DLD1 (cell line): ENCODE measurements around the gene STAB2.
"Not testable (repeated sequence)": the region's sequence is repeated elsewhere in the genome, so short reads cannot be mapped to it uniquely, and the experiment has no call there.

Experiments used
- in situ Hi-C: cut with HindIII; loops from 2 replicates; pipeline ENCODE4 v1.10.0; 2017; ENCODE audit warnings: low sequenced_read_pairs

Gene STAB2

DNA sequence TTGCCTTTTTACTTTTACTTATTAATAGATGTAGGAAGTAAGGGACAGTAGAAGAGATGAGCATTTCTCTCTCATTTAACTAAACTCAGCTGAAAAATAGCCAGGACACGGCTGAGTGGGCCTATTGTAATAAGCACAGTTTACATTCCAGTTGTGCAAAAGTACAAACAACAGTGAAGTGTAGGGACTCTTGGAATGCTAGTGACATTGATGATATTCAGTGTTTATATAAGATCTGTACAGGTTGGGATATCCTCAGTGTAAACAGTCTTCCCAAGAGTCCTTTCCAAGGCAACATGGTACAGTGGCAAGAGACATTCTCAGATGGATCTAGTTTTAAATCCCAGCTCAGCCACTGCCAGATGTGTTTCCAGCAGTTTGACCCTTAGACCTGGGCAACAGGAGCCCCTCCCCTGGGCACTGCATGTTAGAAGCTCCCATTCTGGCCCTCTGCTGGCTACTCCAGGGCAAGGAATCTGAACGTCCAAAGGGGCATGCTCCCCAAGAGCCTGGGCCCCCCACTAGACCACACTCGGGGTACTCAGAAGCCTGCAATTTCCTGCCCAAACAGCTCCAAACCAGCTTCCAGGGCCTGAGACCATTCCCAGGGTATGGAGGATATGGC lies 55.3 kb downstream of the STAB2 start:
- in situ Hi-C loops = no loop called here

GRCh38 chr12:103645202-103645601 lies 58.1 kb downstream of the STAB2 start:
- in situ Hi-C loops = no loop called here

- in situ Hi-C loops = no loop called here
Observed at GRCh38 chr12:103647267-103647666, 60.2 kb downstream of the STAB2 start.

GRCh38 chr12:103652808-103653207 lies 65.7 kb downstream of the STAB2 start:
- in situ Hi-C loops = no loop called here

DNA sequence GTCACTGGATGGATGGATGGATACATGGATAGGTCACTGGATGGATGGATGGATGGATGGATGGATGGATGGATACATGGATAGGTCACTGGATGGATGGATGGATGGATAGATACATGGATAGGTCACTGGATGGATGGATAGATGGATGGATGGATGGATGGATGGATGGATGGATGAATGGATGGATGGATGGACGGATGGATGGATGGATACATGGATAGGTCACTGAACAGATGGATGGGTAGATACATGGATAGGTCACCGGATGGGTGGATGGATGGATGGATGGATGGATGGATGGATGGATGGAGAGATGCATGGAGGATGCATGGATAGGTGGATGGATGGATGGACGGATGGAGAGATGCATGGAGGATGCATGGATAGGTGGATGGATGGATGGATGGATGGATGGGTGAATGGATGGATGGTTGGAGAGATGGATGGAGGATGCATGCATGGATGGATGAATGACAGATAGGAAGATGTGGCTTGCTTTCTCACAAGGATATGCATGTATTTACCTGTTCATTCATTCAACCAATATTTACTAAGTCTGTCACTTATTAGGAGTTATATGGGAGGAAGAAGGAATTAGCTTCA lies 66.6 kb downstream of the STAB2 start:
- in situ Hi-C loops = not testable (repeated sequence)

GRCh38 chr12:103654816-103655215 lies 67.7 kb downstream of the STAB2 start:
- in situ Hi-C loops = no loop called here

- in situ Hi-C loops = no loop called here
Observed at GRCh38 chr12:103656291-103656690, 69.2 kb downstream of the STAB2 start.

GRCh38 chr12:103657331-103657730 lies 70.3 kb downstream of the STAB2 start:
- in situ Hi-C loops = no loop called here

GRCh38 chr12:103664626-103665025 lies 77.6 kb downstream of the STAB2 start:
- in situ Hi-C loops = no loop called here

DNA sequence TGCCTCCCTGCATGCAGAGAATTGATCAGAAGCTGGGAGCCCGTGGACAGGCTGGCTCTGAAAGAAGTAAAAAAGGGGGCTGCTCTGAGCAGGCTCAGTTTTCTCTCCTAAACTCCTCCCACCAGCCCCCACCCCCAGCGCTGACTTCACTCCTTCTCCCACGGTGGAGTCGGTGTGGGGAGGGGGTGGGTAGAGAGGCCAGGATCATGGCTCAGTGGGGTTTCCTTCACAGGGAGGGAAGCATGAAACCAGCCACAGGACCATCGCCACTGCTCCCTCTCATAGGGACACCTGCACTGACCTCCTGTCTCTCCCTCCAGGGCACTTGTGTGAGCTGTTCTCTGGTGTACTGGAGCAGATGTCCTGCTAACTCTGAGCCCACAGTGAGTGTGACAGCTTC lies 78.9 kb downstream of the STAB2 start:
- in situ Hi-C loops = no loop called here

- in situ Hi-C loops = no loop called here
Observed at GRCh38 chr12:103667125-103667524, 80.1 kb downstream of the STAB2 start.

DNA sequence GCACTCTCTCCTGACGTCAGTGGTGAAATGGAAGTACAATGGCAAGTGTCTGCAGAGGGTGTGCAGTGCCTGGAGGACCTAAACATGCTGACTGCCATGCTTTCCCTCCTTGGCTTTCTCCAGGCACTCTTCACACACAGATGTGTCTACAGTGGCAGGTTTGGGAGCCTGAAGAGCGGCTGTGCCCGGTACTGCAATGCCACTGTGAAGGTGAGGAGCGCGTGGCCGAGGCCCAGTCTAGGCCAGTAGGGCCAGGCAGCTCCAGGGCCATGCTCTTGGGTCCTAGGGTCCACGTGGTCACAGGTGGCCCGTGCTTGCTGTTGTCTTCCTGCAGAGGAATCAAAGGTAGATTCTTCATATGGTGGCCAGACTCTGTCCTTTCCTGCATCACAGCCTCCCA lies 81.4 kb downstream of the STAB2 start:
- in situ Hi-C loops = no loop called here

DNA sequence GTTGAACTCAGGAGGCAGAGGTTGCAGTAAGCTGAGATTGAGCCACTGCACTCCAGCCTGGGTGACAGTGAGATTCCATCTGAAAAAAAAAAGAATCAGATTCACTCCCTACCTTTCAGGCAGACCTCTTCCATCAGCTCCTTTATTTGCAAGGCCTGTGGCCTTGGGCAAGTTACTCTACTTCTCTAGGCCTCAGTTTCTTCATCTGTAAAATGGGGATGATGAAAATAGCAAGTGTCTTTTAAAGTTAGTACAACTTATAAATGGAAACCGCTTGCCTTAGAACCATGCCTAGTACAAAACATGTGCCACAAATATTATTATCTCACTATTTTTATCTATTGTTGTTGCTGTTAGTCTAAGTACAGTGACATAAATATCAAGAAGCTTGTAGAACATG lies 84.3 kb downstream of the STAB2 start:
- in situ Hi-C loops = no loop called here

DNA sequence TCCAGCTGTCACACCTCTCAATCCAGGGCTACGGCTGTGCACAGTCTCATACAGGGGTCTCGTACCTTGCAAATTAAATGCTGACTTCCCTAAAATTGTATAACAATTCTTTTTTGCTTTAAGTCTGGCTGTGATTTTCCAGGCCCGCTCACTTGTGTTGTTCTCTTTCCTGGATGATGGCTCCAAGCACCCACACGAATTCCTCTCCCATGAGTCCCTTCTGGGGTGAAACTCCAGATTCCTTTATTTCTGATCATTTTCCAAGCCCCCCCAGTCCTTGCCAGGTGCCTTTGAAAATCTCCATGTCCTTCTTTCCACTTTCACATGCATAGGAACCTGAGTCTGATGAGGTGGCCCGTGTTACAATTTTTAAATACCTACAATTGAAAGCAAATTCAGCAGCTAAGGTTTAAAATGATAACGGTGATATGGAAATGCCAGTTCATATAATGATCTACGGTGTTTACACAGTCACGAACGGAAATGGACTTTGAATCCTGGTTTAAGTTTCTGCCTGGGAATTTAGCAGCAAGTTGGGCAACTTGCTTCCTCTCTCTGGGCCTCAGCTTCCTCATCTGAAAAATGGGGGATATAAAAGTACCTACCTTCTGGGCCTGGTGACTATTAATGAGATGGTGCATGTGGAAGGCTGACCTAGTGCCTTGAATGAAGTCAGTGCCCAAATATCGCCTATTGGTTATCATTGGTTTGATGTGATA lies 85.5 kb downstream of the STAB2 start:
- in situ Hi-C loops = no loop called here

DNA sequence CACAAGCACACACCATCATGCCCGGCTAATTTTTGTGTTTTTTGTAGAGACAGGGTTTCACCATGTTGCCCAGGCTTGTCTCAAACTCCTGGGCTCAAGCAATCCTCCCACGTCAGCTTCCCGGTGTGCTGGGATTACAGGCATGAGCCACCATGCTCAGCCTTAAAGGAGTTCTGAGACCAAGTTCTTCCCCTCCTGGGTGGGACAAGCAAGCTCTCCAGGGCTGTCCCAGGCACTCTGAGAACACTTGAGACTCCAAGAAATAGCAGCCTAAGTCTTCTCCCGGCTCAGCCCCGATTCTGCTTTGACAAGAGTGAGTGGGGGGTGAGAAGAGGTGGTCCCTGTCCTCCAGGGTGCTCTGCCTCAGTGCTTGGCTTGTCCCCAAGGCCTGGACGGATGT lies 86.4 kb downstream of the STAB2 start:
- in situ Hi-C loops = no loop called here

- in situ Hi-C loops = no loop called here
Observed at GRCh38 chr12:103673891-103674375, 86.9 kb downstream of the STAB2 start.

- in situ Hi-C loops = no loop called here
Observed at GRCh38 chr12:103676893-103677292, 89.8 kb downstream of the STAB2 start.

- in situ Hi-C loops = no loop called here
Observed at GRCh38 chr12:103677341-103677740, 90.3 kb downstream of the STAB2 start.

- in situ Hi-C loops = no loop called here
Observed at GRCh38 chr12:103677905-103678304, 90.8 kb downstream of the STAB2 start.

- in situ Hi-C loops = no loop called here
Observed at GRCh38 chr12:103679421-103680170, 92.5 kb downstream of the STAB2 start.

GRCh38 chr12:103680591-103681141 lies 93.6 kb downstream of the STAB2 start:
- in situ Hi-C loops = no loop called here
